Measurements from ENCODE around the gene SKI. TPM values are rescaled to one million over a fixed set of nuclear protein-coding genes. Genes with fewer than 3 reads are reported as not detected.

Gene SKI
- total and polyA plus RNA-seq, 2 of the 4 experiments (the other 2 are of a cell fraction) = 2.3 to 20.1 TPM

DNA sequence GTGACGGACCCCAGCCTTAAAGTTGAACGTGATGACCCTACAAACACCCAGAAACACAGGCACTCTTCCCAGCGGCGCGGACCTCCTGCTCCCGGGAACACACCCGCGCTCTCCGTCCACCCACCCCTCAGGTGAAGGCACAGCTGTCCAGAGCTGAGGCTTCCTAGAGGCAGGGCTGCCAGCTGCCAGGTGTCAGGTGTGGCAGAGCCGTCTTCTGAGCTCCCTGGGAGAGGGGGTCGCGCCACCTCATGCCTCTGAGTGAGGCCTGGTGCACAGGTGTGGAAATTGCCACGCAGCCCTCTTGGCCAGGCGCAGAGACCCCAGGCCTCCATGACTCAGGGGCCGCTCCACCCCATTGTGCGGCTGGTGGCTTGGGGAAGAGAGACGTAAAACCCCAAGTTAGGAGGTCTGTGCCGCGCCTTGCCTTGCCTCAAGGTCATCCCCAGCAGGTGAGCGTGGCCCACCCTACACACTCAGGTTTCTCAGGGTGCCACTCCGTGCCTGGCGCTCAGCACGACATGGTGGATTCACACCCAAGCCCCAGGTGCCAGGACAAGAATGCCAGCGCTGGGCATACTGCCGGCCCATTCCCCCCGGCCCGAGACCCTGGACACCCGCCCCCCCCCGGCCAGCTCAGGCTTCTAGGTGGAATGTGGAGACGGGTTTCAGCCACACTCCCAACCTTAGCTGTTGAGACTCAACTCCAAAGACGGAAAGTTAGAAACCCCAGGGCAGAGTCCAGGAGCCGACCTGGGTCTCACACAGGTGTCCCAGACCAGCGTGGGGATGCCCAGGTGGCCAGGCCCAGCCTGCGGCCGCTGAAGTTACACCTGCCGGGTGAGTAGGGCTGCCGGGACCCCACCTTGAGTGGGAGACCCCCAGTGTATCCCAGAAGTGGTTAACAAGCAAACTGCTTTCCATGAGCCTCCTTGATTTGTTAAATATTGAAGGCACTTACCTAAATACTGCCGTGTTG is 42.0 kb upstream of the SKI start:
- H3K9me1 ChIP-seq (ENCODE audit: insufficient read depth, low read length) = no peaks in the 10 kb centered on the region
- H2BK15ac ChIP-seq (ENCODE audit: low read depth, low read length) = no peak overlapping the region
- H4K8ac ChIP-seq (ENCODE audit: low read depth in 2 of 2, low read length in 2 of 2) = no peak overlapping the region
- H3K4ac ChIP-seq (ENCODE audit: low read depth, low read length) = no peak overlapping the region
- intact Hi-C loops (cut with micrococcal nuclease) = no loop called here
- no peak overlapping the region for H3K14ac ChIP-seq (replicated peaks; ENCODE audit: low read depth, low read length)
- H3K56ac ChIP-seq (ENCODE audit: extremely low read depth, insufficient read depth, low read length) = no peak overlapping the region
- no peak overlapping the region for H3K4me2 ChIP-seq (ENCODE audit: low read depth, low read length)
- no peak overlapping the region for H2BK20ac ChIP-seq (ENCODE audit: low read depth, low read length)
- H3K4me3 ChIP-seq (ENCODE audit: insufficient read depth, low read depth, low read length) = no peak overlapping the region
- peaks cover 9% of the 10 kb centered on the region; the same call in 1 of the 2 replicates for H3K36me3 ChIP-seq (ENCODE audit: control insufficient read depth, insufficient read depth, low read length)
- no peak for DNase-seq
- no peak overlapping the region for H2AK9ac ChIP-seq (replicated peaks; ENCODE audit: low read depth, low read length, poor library complexity)
- in situ Hi-C loops (cut with MboI; ENCODE audit: low sequenced_read_pairs) = loop anchor here (25.0 kb wide), 1 partner anchor 351 kb away; the partner anchor contains the start of genes HES5 and PANK4
- dilution Hi-C loops (cut with HindIII; ENCODE audit: low sequenced_read_pairs, unreplicated experiment) = no loop called here
- no peak overlapping the region for H3K23ac ChIP-seq (ENCODE audit: low read depth, low read length)
- H3K4me1 ChIP-seq (ENCODE audit: control insufficient read depth, insufficient read depth, low read length) = peaks cover 12% of the 10 kb centered on the region
- H2BK120ac ChIP-seq (ENCODE audit: low read depth, low read length) = no peak overlapping the region
- peaks cover 9 to 24% of the 10 kb centered on the region in 2 experiments for H3K79me1 ChIP-seq (ENCODE audit: low read depth in 1 of 2, low read length in 2 of 2)
- H4K91ac ChIP-seq (ENCODE audit: insufficient read depth, low read depth, low read length) = no peak overlapping the region
- no peak overlapping the region for H2AFZ ChIP-seq (replicated peaks; ENCODE audit: low read length, poor library complexity)
- no TSS peak for BruUV-seq (replicated peaks)
- H3K27me3 ChIP-seq (ENCODE audit: control insufficient read depth, insufficient read depth, low read length) = no peaks in the 10 kb centered on the region
- POLR2A ChIA-PET (ENCODE audit: unreplicated experiment) = no interaction called here
- 0 out of 2 replicates have a peak, but pooled peaks cover 12% of the 10 kb centered on the region for H4K20me1 ChIP-seq (ENCODE audit: insufficient read depth, low read length)
- no peak overlapping the region for H2BK5ac ChIP-seq (ENCODE audit: low read depth, low read length, poor library complexity, severe bottlenecking)
- no peaks in the 10 kb centered on the region for H3K9me3 ChIP-seq (ENCODE audit: control insufficient read depth, insufficient read depth, low read length)
- H2AK5ac ChIP-seq (ENCODE audit: low read depth, low read length) = no peak overlapping the region
- ATAC-seq (ENCODE audit: low read depth) = no peak
- no peak overlapping the region for H3K27ac ChIP-seq (ENCODE audit: insufficient read depth, low read length)
- no peak overlapping the region for H4K5ac ChIP-seq (ENCODE audit: low read depth, low read length)
- 100% methylated on average over 3 of the region's 38 CpGs; no CpG with 5 or more reads in 1 of the 2 experiments for WGBS, 2 experiments (ENCODE audit: extremely low coverage in 2 of 2, insufficient read length in 1 of 2)
- no peak overlapping the region for H3K9ac ChIP-seq (ENCODE audit: low read depth, low read length)
- no peak overlapping the region for H3K18ac ChIP-seq (ENCODE audit: low read depth, low read length)
- CTCF ChIA-PET = no interaction called here
- no peak for TF ChIP-seq FOS (IDR thresholded peaks at IDR 0.05; ENCODE audit: low read depth, low read length)
- TF ChIP-seq, protein P1, sequence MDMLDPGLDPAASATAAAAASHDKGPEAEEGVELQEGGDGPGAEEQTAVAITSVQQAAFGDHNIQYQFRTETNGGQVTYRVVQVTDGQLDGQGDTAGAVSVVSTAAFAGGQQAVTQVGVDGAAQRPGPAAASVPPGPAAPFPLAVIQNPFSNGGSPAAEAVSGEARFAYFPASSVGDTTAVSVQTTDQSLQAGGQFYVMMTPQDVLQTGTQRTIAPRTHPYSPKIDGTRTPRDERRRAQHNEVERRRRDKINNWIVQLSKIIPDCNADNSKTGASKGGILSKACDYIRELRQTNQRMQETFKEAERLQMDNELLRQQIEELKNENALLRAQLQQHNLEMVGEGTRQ (IDR thresholded peaks at IDR 0.05; ENCODE audit: low read depth, low read length) = no peak
- TF ChIP-seq, protein P2, sequence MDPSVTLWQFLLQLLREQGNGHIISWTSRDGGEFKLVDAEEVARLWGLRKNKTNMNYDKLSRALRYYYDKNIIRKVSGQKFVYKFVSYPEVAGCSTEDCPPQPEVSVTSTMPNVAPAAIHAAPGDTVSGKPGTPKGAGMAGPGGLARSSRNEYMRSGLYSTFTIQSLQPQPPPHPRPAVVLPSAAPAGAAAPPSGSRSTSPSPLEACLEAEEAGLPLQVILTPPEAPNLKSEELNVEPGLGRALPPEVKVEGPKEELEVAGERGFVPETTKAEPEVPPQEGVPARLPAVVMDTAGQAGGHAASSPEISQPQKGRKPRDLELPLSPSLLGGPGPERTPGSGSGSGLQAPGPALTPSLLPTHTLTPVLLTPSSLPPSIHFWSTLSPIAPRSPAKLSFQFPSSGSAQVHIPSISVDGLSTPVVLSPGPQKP (IDR thresholded peaks at IDR 0.05; ENCODE audit: borderline replicate concordance, low read depth, low read length) = no peak
- TF ChIP-seq NFE2L2 (IDR thresholded peaks at IDR 0.05; ENCODE audit: low read depth, low read length) = no peak
- TF ChIP-seq RAD21 (IDR thresholded peaks at IDR 0.05; ENCODE audit: low read length) = no peak
- no peak for TF ChIP-seq POLR2A (IDR thresholded peaks at IDR 0.05; ENCODE audit: low read depth, low read length)
- TF ChIP-seq CHD1 (IDR thresholded peaks at IDR 0.05; ENCODE audit: low read depth, low read length) = no peak
- TF ChIP-seq SMC3 (IDR thresholded peaks at IDR 0.05; ENCODE audit: low read depth, low read length) = no peak
- no peak for TF ChIP-seq BHLHE40 (IDR thresholded peaks at IDR 0.05; ENCODE audit: low read depth, low read length)
- TF ChIP-seq RFX5 (IDR thresholded peaks at IDR 0.05; ENCODE audit: low read depth, low read length) = no peak
- no peak for TF ChIP-seq MAZ (IDR thresholded peaks at IDR 0.05; ENCODE audit: borderline replicate concordance, low read depth, low read length)
- TF ChIP-seq CEBPB (IDR thresholded peaks at IDR 0.05; ENCODE audit: low read depth, low read length) = no peak
- no peak for TF ChIP-seq RCOR1 (IDR thresholded peaks at IDR 0.05; ENCODE audit: insufficient replicate concordance, low read length)
- TF ChIP-seq, protein P3, sequence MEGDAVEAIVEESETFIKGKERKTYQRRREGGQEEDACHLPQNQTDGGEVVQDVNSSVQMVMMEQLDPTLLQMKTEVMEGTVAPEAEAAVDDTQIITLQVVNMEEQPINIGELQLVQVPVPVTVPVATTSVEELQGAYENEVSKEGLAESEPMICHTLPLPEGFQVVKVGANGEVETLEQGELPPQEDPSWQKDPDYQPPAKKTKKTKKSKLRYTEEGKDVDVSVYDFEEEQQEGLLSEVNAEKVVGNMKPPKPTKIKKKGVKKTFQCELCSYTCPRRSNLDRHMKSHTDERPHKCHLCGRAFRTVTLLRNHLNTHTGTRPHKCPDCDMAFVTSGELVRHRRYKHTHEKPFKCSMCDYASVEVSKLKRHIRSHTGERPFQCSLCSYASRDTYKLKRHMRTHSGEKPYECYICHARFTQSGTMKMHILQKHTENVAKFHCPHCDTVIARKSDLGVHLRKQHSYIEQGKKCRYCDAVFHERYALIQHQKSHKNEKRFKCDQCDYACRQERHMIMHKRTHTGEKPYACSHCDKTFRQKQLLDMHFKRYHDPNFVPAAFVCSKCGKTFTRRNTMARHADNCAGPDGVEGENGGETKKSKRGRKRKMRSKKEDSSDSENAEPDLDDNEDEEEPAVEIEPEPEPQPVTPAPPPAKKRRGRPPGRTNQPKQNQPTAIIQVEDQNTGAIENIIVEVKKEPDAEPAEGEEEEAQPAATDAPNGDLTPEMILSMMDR (conservative IDR thresholded peaks at IDR 0.05; ENCODE audit: low read depth, low read length) = no peak
